Endothelial cell of umbilical vein (primary cell): ENCODE results near the gene MMP19. TPM values are rescaled to one million over a fixed set of nuclear protein-coding genes. Genes with fewer than 3 reads are reported as not detected.

Experiments used
- Bru-seq: library from RNA; stranded (reverse); fragments of 400-500 nt; gene quantifications from one replicate; lab custom pipeline; 2021; lab: Mats Ljungman, UMichigan
- BruChase-seq, 2 experiments: library from RNA; stranded (reverse); fragments of 400-500 nt; gene quantifications; one replicate each; lab custom pipeline; 2021; lab: Mats Ljungman, UMichigan
- BruUV-seq: library from RNA; stranded (reverse); fragments of 400-500 nt; replicated peaks from 2 replicates; lab custom pipeline; 2021; lab: Mats Ljungman, UMichigan
- CTCF ChIA-PET: fragments of 300-600, 350-600 bp; sonication (Branson Sonifier 250); formaldehyde crosslinking; loops from one replicate; lab custom pipeline; 2021; ENCODE audit warnings: antibody characterized with exemption, inconsistent platforms; lab: Charles Lee
- POLR2A ChIA-PET: fragments of 300-600, 350-600 bp; sonication (Branson Sonifier 250); formaldehyde crosslinking; loops from one replicate; lab custom pipeline; 2021; ENCODE audit warnings: antibody characterized with exemption, inconsistent platforms; lab: Charles Lee
- DNase-seq: peaks from one replicate; pipeline ENCODE4 v3.0.0-alpha.2; 2011; ENCODE audit warnings: low read depth, low spot score
- FAIRE-seq: peaks from 2 replicates; lab custom pipeline; 2011; peaks lifted over from hg19 to GRCh38; lab: Jason Lieb, UNC
- H2AFZ ChIP-seq: 2 replicates; pipeline ENCODE4 v1.6.0; 2012; ENCODE audit warnings: low read depth, low read length, control low read depth, inconsistent platforms
- H3K27ac ChIP-seq: 2 replicates; pipeline ENCODE4 v1.5.1; 2011; ENCODE audit warnings: low read depth, mild to moderate bottlenecking, control low read depth, low read length, moderate library complexity; ENCODE audit not compliant: insufficient read depth
- H3K27me3 ChIP-seq, 2 experiments: 2 replicates each; pipeline versions ENCODE4 v1.6.0 to v1.6.1; 2011; ENCODE audit warnings: low read length in 2 of 2, mixed read lengths in 1 of 2; ENCODE audit not compliant: control insufficient read depth in 2 of 2, insufficient read depth in 2 of 2
- H3K36me3 ChIP-seq, 2 experiments: 2 replicates in 1 of 2; 3 replicates in 1 of 2; pipeline ENCODE4 v1.5.1; 2011; ENCODE audit warnings: low read length in 2 of 2, mild to moderate bottlenecking in 1 of 2, moderate library complexity in 1 of 2; ENCODE audit not compliant: control insufficient read depth in 2 of 2, insufficient read depth in 2 of 2; ENCODE audit errors: extremely low read depth in 1 of 2
- H3K4me1 ChIP-seq: 3 replicates; pipeline ENCODE4 v1.5.1; 2011; ENCODE audit warnings: mild to moderate bottlenecking, low read length; ENCODE audit not compliant: control insufficient read depth, insufficient read depth; ENCODE audit errors: extremely low read depth
- H3K4me2 ChIP-seq: 2 replicates; pipeline ENCODE4 v1.6.1; 2011; ENCODE audit warnings: low read length, control low read depth, mixed read lengths; ENCODE audit not compliant: insufficient read depth
- H3K4me3 ChIP-seq, 3 experiments: fragments of 200-600 bp in 1 of 3; sonication (generic), shearing (Covaris generic) in 1 of 3; replicated peaks in 1 of 3; 2 replicates each; pipeline ENCODE4 v1.5.1; 2011 to 2016; ENCODE audit warnings: control low read depth in 3 of 3, low read length in 3 of 3, mild to moderate bottlenecking in 2 of 3, inconsistent platforms in 1 of 3, low read depth in 1 of 3, moderate library complexity in 1 of 3; ENCODE audit not compliant: insufficient read depth in 1 of 3
- H3K79me2 ChIP-seq: 2 replicates; pipeline ENCODE4 v1.6.0; 2012; ENCODE audit warnings: low read length, inconsistent platforms; ENCODE audit not compliant: control insufficient read depth, insufficient read depth
- H3K9ac ChIP-seq: replicated peaks from 2 replicates; pipeline ENCODE3; 2011; ENCODE audit warnings: low read length, control low read depth; ENCODE audit not compliant: insufficient read depth; ENCODE audit errors: extremely low read depth
- H3K9me1 ChIP-seq: replicated peaks from 3 replicates; pipeline ENCODE4 v1.6.0; 2011; ENCODE audit warnings: mild to moderate bottlenecking, low read length; ENCODE audit not compliant: control insufficient read depth, insufficient read depth; ENCODE audit errors: extremely low read depth
- H3K9me3 ChIP-seq: replicated peaks from 2 replicates; pipeline ENCODE4 v1.5.1; 2012; ENCODE audit warnings: low read length, inconsistent platforms; ENCODE audit not compliant: control insufficient read depth, insufficient read depth
- H4K20me1 ChIP-seq: replicated peaks from 2 replicates; pipeline ENCODE3; 2011; ENCODE audit warnings: mild to moderate bottlenecking, low read length; ENCODE audit not compliant: control insufficient read depth, insufficient read depth; ENCODE audit errors: extremely low read depth
- CTCF ChIP-seq, 2 donors: IDR thresholded peaks; 1 replicate in 1 of 2; 2 replicates in 1 of 2; pipeline ENCODE4 v1.5.1; 2011; ENCODE audit warnings: low read length in 2 of 2, mild to moderate bottlenecking in 2 of 2, moderate library complexity in 2 of 2, control low read depth in 1 of 2, inconsistent platforms in 1 of 2, low read depth in 1 of 2; ENCODE audit not compliant: insufficient read depth in 1 of 2; ENCODE audit errors: extremely low read depth in 1 of 2
- EZH2 ChIP-seq: IDR thresholded peaks from 2 replicates; pipeline ENCODE4 v1.6.1; 2012; ENCODE audit warnings: borderline replicate concordance, low read depth, mild to moderate bottlenecking, moderate library complexity, low read length, inconsistent platforms; ENCODE audit not compliant: severe bottlenecking
- FOS ChIP-seq: IDR thresholded peaks from 2 replicates; pipeline ENCODE4 v1.6.1; 2011; ENCODE audit warnings: mild to moderate bottlenecking, low read length, moderate library complexity, borderline replicate concordance; ENCODE audit not compliant: insufficient read depth
- GATA2 ChIP-seq: IDR thresholded peaks from 2 replicates; pipeline ENCODE4 v1.7.0; 2011; ENCODE audit warnings: low read depth, mild to moderate bottlenecking, moderate library complexity, mixed read lengths, low read length; ENCODE audit not compliant: insufficient read length, insufficient read depth
- JUN ChIP-seq: IDR thresholded peaks from 2 replicates; pipeline ENCODE4 v1.6.1; 2011; ENCODE audit warnings: borderline replicate concordance, low read depth; ENCODE audit not compliant: insufficient read length, insufficient read depth
- MAX ChIP-seq: IDR thresholded peaks from 2 replicates; pipeline ENCODE4 v1.6.1; 2011; ENCODE audit not compliant: insufficient read depth, insufficient read length
- POLR2A ChIP-seq: IDR thresholded peaks from 2 replicates; pipeline ENCODE4 v1.6.1; 2012; ENCODE audit warnings: low read depth, mild to moderate bottlenecking, control low read depth, low read length
- POLR2AphosphoS5 ChIP-seq: IDR thresholded peaks from 2 replicates; pipeline ENCODE4 v1.6.1; 2012; ENCODE audit warnings: low read depth, mild to moderate bottlenecking, control low read depth, low read length, moderate library complexity; ENCODE audit not compliant: insufficient read depth
- dilution Hi-C: fragments of 300-500 bp; cut with MboI; formaldehyde crosslinking; loops from one replicate; pipeline ENCODE4 v1.15.0; 2019; ENCODE audit warnings: low sequenced_read_pairs; ENCODE audit not compliant: extremely low pct_ligation_motif_present
- intact Hi-C: fragments of 100-400 bp; cut with micrococcal nuclease; formaldehyde crosslinking; loops from one replicate; pipeline ENCODE4 v1.10.0; 2022
- long read RNA-seq: library from polyadenylated mRNA; stranded (forward); transcript quantifications from one replicate; pipeline ENCODE4 v2.0.0, GENCODE V29; 2021
- polyA minus RNA-seq, 3 experiments: library from RNA; depleted of rRNA, polyadenylated mRNA; stranded (reverse); fragments of >200 nt; gene quantifications; 1 replicate in 1 of 3; 2 replicates in 2 of 3; pipeline ENCODE4 v1.2.3, GENCODE V29; 2011
- polyA plus RNA-seq, 4 experiments: library from polyadenylated mRNA; depleted of rRNA in 3 of 4; stranded (reverse) in 3 of 4; unstranded in 1 of 4; fragments of >200 nt; gene quantifications; 2 replicates each; pipeline versions ENCODE4 v1.2.1 to v1.2.3, GENCODE V29; 2011 to 2012; ENCODE audit warnings: missing spikeins in 1 of 4
- total RNA-seq: library from RNA; stranded (reverse); gene quantifications from 2 replicates; pipeline ENCODE4 v1.2.3, GENCODE V29; 2021

The MMP19 gene
- total RNA-seq (0.31 and 0.78 TPM in 2 replicates), polyA plus RNA-seq (1.6 and 2.0 TPM in 2 replicates), polyA minus RNA-seq (0.93 and 1.3 TPM in 2 replicates), Bru-seq, nascent RNA (percentile 14 among the genes with signal in this experiment), BruChase-seq, experiment 1, labeled RNA remaining after a 6-hour chase (percentile 30 among the genes with signal in this experiment), BruChase-seq, experiment 2, labeled RNA remaining after a 2-hour chase (percentile 28 among the genes with signal in this experiment)
- 1.7 and 2.2 TPM in 2 replicates for polyA plus RNA-seq (2011; cell fraction: cytosol; rRNA removed)
- 3.2 and 4.1 TPM in 2 replicates for polyA plus RNA-seq (2011; cell fraction: nucleus; rRNA removed)
- polyA plus RNA-seq (2012) = 2.1 and 3.2 TPM in 2 replicates
- polyA minus RNA-seq (2011; cell fraction: cytosol; rRNA and poly(A)+ RNA removed) = not detected
- 1.2 TPM in 1 of 2 replicates, not detected in the other for polyA minus RNA-seq (2011; cell fraction: nucleus; rRNA and poly(A)+ RNA removed)
- long read RNA-seq, partial matches to known transcripts = 1 of 3 reads
- long read RNA-seq, other reads (novel, unspliced or antisense) = 0 of 3 reads

- H3K36me3 ChIP-seq = no peaks in the 10 kb centered on the region
- TF ChIP-seq EZH2 (no peak), GATA2 (no peak), FOS (peak; percentile 41), CTCF (IDR thresholded peaks at IDR 0.05; ENCODE audit: extremely low read depth in 1 of 2, insufficient read depth in 1 of 2, low read depth in 1 of 2, low read length in 2 of 2) (no peak), POLR2AphosphoS5 (no peak), JUN (peak; percentile 2), POLR2A (no peak), MAX (no peak)
- ChIA-PET CTCF (interaction anchor here (0.9 to 2.6 kb wide), 3 partner anchors 12 to 98 kb away, joined by 3 to 7 read pairs (median 4); partner anchors contain the start of gene DGKA), POLR2A (no interaction called here)
- no peak for DNase-seq
- H3K4me2 ChIP-seq = peak within 1 kb of the TSS; percentile 33
- TSS peak; percentile 4 for BruUV-seq
- intact Hi-C loops = no loop called here
- no peaks in the 10 kb centered on the region for H3K9me3 ChIP-seq
- no peak within 1 kb of the TSS for H3K4me3 ChIP-seq
- peak within 1 kb of the TSS; percentile 41 for H2AFZ ChIP-seq
- dilution Hi-C loops = no loop called here
- H3K9ac ChIP-seq = no peak within 1 kb of the TSS
- H3K9me1 ChIP-seq = no peaks in the 10 kb centered on the region
- no peak within 1 kb of the TSS for H3K27ac ChIP-seq
- FAIRE-seq = no peak
- H3K4me1 ChIP-seq = peaks cover 16% of the 10 kb centered on the region
- H4K20me1 ChIP-seq = no peaks in the 10 kb centered on the region
- no peaks in the 10 kb centered on the region for H3K27me3 ChIP-seq
- H3K79me2 ChIP-seq = no peaks in the 10 kb centered on the region
Observed at GRCh38 chr12:55842681-55843429, at the start of gene MMP19. Gene MMP19 (minus strand): TSS chr12:55842936. CDS start chr12:55842830, 106 bp downstream.
